ENCODE data around the gene C1orf115.
A peak's percentile ranks its signal among the peaks of the same experiment; 100 is the strongest.
"Not testable (repeated sequence)": the region's sequence is repeated elsewhere in the genome, so short reads cannot be mapped to it uniquely, and the experiment has no call there.

C1orf115 gene

GRCh38 chr1:220730486-220730885 lies 40.3 kb downstream of the C1orf115 start:
- DNase-seq, result no peak

- no peak for DNase-seq
Measured at GRCh38 chr1:220732137-220732536, 42.0 kb downstream of the C1orf115 start.

GRCh38 chr1:220732621-220733020 lies 42.5 kb downstream of the C1orf115 start:
- no peak for DNase-seq

GRCh38 chr1:220733086-220733601 lies 43.0 kb downstream of the C1orf115 start:
- peak; percentile 73 for DNase-seq

- DNase-seq, result no peak
Measured at GRCh38 chr1:220734571-220735326, 44.6 kb downstream of the C1orf115 start.

GRCh38 chr1:220736283-220736682 lies 46.1 kb downstream of the C1orf115 start:
- not testable (repeated sequence) for DNase-seq

GRCh38 chr1:220741349-220741748 lies 51.2 kb downstream of the C1orf115 start:
- no peak for DNase-seq

DNA sequence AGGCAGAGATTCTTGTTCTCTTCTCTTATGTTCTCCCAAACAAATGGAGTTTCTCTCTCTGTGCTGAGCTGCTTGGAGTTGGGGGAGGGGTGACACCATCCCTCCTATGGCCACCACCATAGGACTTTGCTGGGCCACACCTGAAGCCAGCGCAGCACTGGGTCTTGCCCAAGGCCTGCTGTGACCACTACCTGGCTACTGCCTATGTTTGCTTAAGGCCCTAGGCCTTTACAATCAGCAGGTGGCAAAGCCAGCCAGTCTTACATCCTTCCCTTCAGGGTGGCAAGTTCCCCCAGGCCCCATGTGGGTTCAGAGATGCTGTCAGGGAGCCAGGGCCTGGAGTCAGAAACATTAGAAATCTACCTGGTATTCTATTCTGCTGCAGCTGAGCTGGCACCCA lies 51.7 kb downstream of the C1orf115 start:
- DNase-seq, result no peak

DNA sequence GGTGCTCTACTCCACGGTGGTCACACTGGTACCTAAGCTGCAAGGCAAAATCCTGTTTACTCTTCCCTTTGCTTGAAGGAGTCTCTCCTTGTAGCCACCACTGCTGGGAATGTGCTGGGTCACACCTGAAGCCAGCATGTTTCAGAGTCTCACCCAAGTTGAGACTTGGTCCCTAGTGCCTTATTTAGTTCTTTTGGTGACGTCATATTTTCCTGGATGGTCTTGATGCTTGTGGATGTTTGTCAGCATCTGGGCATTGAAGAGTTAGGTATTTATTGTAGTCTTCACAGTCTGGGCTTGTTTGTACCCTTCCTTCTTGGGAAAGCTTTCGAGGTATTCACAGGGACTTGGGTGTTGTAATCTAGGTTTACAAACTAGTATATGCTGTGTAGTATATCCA lies 52.4 kb downstream of the C1orf115 start:
- no peak for DNase-seq

- DNase-seq, result no peak
Measured at GRCh38 chr1:220746851-220747250, 56.7 kb downstream of the C1orf115 start.

- no peak for DNase-seq
Measured at GRCh38 chr1:220747437-220748088, 57.4 kb downstream of the C1orf115 start.

DNA sequence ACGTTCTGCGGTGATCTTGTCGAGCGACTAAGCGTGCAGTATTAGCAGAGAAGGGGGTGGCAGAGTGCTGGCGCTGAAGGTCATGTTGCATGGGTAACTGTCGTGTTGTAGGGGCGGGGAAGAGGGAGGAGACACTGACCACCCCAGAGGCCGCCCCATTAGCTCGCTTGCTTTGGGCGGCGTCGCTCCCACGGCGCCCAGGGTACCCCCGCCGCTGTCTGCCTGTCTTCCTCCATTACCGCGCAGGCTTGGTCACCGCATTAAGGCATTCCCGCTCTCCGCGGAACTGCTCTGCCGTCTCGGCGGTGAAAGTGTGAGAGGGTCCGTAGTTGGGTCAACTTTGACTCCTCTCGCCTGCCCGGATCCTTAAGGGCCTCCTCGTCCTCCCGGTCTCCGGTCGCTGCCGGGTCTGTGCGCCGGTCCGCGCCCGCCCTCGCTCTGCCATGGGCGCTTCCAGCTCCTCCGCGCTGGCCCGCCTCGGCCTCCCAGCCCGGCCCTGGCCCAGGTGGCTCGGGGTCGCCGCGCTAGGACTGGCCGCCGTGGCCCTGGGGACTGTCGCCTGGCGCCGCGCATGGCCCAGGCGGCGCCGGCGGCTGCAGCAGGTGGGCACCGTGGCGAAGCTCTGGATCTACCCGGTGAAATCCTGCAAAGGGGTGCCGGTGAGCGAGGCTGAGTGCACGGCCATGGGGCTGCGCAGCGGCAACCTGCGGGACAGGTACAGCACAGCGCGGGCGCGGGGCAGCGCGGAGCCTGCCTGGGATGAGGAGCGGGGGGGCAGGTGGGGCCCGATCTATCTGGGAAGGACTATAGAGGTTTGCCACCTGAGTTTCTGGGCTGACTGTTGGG lies 58.1 kb downstream of the C1orf115 start, which contains the start of gene MTARC2:
TSS of gene MTARC2 (plus strand) at position 234 of the 846 bp plus-strand sequence. CDS start at position 444, 210 bp downstream.
- DNase-seq, result no peak
